Measurements from ENCODE around the gene JAK2.

GRCh38 chr9:5146241-5146640 lies 161.2 kb downstream of the JAK2 start:
- no peak for TF ChIP-seq CTCF (IDR thresholded peaks at IDR 0.05; ENCODE audit: insufficient read depth, low read length, poor library complexity, severe bottlenecking)
- TF ChIP-seq EZH2phosphoT487 (conservative IDR thresholded peaks at IDR 0.05; ENCODE audit: low read length) = no peak
